22Rv1 (cell line): ENCODE data around the gene ULK2.

Experiments used
- ZFX ChIP-seq: fragments of 450-650 bp; IDR thresholded peaks from 2 replicates; pipeline ENCODE4 v1.6.1; 2017; ENCODE audit warnings: antibody characterized with exemption, borderline replicate concordance
- TF ChIP-seq, protein P1 (sequence below): fragments of 450-650 bp; IDR thresholded peaks from 2 replicates; pipeline ENCODE4 v1.5.1; 2017; ENCODE audit warnings: mild to moderate bottlenecking

DNA sequence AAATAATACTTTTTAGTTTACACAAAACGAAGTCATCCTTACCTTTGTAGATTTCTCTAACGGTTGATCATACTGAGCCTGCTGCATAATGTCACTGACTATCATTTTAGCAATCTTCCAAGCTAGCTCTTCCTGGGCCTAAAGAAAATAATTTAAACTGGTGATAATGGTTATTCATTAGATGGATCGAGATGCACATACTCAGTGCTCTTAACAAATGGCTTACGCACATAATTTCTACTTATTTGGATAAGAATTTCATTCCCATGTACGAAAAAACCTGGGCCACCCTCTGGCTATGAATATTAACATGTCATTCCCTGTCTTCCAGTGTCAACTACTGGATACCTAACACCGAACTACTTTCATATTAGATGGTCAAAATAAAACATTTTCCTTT is 41.4 kb upstream of the ULK2 start:
- TF ChIP-seq, protein P1, sequence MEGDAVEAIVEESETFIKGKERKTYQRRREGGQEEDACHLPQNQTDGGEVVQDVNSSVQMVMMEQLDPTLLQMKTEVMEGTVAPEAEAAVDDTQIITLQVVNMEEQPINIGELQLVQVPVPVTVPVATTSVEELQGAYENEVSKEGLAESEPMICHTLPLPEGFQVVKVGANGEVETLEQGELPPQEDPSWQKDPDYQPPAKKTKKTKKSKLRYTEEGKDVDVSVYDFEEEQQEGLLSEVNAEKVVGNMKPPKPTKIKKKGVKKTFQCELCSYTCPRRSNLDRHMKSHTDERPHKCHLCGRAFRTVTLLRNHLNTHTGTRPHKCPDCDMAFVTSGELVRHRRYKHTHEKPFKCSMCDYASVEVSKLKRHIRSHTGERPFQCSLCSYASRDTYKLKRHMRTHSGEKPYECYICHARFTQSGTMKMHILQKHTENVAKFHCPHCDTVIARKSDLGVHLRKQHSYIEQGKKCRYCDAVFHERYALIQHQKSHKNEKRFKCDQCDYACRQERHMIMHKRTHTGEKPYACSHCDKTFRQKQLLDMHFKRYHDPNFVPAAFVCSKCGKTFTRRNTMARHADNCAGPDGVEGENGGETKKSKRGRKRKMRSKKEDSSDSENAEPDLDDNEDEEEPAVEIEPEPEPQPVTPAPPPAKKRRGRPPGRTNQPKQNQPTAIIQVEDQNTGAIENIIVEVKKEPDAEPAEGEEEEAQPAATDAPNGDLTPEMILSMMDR, result no peak
- TF ChIP-seq ZFX, result no peak
